ENCODE data around the gene RDM1.
"Not testable (repeated sequence)": the region's sequence is repeated elsewhere in the genome, so short reads cannot be mapped to it uniquely, and the experiment has no call there.

RDM1 gene

GRCh38 chr17:35898283-35899070 is 32.1 kb downstream of the RDM1 start:
- TF ChIP-seq ZNF8 (CRISPR knock-in tag; IDR thresholded peaks at IDR 0.05) (no peak), CSDC2 (CRISPR knock-in tag; IDR thresholded peaks at IDR 0.05) (no peak), OSR1 (CRISPR knock-in tag; IDR thresholded peaks at IDR 0.05) (no peak), ZNF70 (CRISPR knock-in tag; IDR thresholded peaks at IDR 0.05) (no peak), BACH2 (CRISPR knock-in tag; IDR thresholded peaks at IDR 0.05; ENCODE audit: borderline replicate concordance) (no peak), PPARA (CRISPR knock-in tag; IDR thresholded peaks at IDR 0.05; ENCODE audit: borderline replicate concordance) (no peak), TCF4 (CRISPR knock-in tag; IDR thresholded peaks at IDR 0.05; ENCODE audit: borderline replicate concordance) (no peak), ARNTL (CRISPR knock-in tag; IDR thresholded peaks at IDR 0.05; ENCODE audit: borderline replicate concordance, low read depth) (no peak), ZNF565 (CRISPR knock-in tag; conservative IDR thresholded peaks at IDR 0.05; ENCODE audit: low read depth) (no peak), ISL1 (CRISPR knock-in tag; IDR thresholded peaks at IDR 0.05) (no peak), ZC3H10 (CRISPR knock-in tag; IDR thresholded peaks at IDR 0.05) (no peak), SNAI2 (CRISPR knock-in tag; IDR thresholded peaks at IDR 0.05) (no peak), TOX (CRISPR knock-in tag; IDR thresholded peaks at IDR 0.05; ENCODE audit: borderline replicate concordance) (no peak), ZFP3 (CRISPR knock-in tag; IDR thresholded peaks at IDR 0.05) (no peak), ESRRG (CRISPR knock-in tag; IDR thresholded peaks at IDR 0.05) (no peak), TSHZ2 (CRISPR knock-in tag; IDR thresholded peaks at IDR 0.05) (no peak)
- TF ChIP-seq, protein P1, sequence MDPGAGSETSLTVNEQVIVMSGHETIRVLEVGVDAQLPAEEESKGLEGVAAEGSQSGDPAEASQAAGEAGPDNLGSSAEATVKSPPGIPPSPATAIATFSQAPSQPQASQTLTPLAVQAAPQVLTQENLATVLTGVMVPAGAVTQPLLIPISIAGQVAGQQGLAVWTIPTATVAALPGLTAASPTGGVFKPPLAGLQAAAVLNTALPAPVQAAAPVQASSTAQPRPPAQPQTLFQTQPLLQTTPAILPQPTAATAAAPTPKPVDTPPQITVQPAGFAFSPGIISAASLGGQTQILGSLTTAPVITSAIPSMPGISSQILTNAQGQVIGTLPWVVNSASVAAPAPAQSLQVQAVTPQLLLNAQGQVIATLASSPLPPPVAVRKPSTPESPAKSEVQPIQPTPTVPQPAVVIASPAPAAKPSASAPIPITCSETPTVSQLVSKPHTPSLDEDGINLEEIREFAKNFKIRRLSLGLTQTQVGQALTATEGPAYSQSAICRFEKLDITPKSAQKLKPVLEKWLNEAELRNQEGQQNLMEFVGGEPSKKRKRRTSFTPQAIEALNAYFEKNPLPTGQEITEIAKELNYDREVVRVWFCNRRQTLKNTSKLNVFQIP (CRISPR knock-in tag; IDR thresholded peaks at IDR 0.05; ENCODE audit: borderline replicate concordance, low read depth): no peak
- TF ChIP-seq, protein P2, sequence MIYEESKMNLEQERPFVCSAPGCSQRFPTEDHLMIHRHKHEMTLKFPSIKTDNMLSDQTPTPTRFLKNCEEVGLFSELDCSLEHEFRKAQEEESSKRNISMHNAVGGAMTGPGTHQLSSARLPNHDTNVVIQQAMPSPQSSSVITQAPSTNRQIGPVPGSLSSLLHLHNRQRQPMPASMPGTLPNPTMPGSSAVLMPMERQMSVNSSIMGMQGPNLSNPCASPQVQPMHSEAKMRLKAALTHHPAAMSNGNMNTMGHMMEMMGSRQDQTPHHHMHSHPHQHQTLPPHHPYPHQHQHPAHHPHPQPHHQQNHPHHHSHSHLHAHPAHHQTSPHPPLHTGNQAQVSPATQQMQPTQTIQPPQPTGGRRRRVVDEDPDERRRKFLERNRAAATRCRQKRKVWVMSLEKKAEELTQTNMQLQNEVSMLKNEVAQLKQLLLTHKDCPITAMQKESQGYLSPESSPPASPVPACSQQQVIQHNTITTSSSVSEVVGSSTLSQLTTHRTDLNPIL (CRISPR knock-in tag; IDR thresholded peaks at IDR 0.05; ENCODE audit: low read depth): no peak
- TF ChIP-seq, protein P3, sequence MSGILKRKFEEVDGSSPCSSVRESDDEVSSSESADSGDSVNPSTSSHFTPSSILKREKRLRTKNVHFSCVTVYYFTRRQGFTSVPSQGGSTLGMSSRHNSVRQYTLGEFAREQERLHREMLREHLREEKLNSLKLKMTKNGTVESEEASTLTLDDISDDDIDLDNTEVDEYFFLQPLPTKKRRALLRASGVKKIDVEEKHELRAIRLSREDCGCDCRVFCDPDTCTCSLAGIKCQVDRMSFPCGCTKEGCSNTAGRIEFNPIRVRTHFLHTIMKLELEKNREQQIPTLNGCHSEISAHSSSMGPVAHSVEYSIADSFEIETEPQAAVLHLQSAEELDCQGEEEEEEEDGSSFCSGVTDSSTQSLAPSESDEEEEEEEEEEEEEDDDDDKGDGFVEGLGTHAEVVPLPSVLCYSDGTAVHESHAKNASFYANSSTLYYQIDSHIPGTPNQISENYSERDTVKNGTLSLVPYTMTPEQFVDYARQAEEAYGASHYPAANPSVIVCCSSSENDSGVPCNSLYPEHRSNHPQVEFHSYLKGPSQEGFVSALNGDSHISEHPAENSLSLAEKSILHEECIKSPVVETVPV (CRISPR knock-in tag; IDR thresholded peaks at IDR 0.05): no peak
- peak; percentile 64 for ATAC-seq

DNA sequence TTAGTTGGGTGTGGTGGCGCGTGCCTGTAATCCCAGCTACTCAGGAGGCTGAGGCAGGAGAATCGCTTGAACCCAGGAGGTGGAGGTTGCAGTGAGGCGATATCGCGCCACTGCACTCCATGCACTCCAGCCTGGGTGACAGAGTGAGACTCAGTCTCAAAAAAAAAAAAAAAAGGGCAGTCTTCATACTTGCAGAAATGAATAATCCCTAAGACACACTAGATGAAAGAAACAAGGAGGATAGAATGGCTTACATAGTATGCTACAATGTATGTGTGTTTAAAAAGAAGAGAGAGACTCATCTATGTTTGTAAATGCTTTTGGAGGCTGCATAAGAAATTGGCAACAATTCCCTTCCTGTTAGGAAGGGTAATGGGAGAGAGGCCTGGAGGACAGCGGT is 32.8 kb downstream of the RDM1 start:
- ATAC-seq: not testable (repeated sequence)

- no peak for ATAC-seq
- TF ChIP-seq ESRRG (CRISPR knock-in tag; IDR thresholded peaks at IDR 0.05): no peak
- no peak for TF ChIP-seq ZNF70 (CRISPR knock-in tag; IDR thresholded peaks at IDR 0.05)
- TF ChIP-seq TSHZ2 (CRISPR knock-in tag; IDR thresholded peaks at IDR 0.05): no peak
- TF ChIP-seq ZFP30 (CRISPR knock-in tag; IDR thresholded peaks at IDR 0.05): no peak
- TF ChIP-seq SNAI2 (CRISPR knock-in tag; IDR thresholded peaks at IDR 0.05): no peak
Measured at GRCh38 chr17:35895636-35896587, 34.7 kb downstream of the RDM1 start.

Data from SK-N-SH treated with all-trans-retinoic acid at 6 μM for 48 hours (cell line).